Uterus (tissue), 2 donors: ENCODE measurements around the gene PLXNC1.

Experiments
- POLR2A ChIP-seq, 2 donors: fragments of 450-650 bp; IDR thresholded peaks; one replicate each; pipeline ENCODE4 v1.6.1; 2016; ENCODE audit warnings: antibody characterized with exemption in 2 of 2, mild to moderate bottlenecking in 1 of 2, moderate library complexity in 1 of 2
- TF ChIP-seq, protein P1 (sequence below), 4 experiments: fragments of 200-600 bp in 2 of 4; fragments of 450-650 bp in 2 of 4; sonication (generic) in 2 of 4; IDR thresholded peaks; one replicate each; pipeline ENCODE4 v1.5.1; 2016 to 2019; ENCODE audit warnings: antibody characterized with exemption in 4 of 4, mild to moderate bottlenecking in 2 of 4, moderate library complexity in 1 of 4

DNA sequence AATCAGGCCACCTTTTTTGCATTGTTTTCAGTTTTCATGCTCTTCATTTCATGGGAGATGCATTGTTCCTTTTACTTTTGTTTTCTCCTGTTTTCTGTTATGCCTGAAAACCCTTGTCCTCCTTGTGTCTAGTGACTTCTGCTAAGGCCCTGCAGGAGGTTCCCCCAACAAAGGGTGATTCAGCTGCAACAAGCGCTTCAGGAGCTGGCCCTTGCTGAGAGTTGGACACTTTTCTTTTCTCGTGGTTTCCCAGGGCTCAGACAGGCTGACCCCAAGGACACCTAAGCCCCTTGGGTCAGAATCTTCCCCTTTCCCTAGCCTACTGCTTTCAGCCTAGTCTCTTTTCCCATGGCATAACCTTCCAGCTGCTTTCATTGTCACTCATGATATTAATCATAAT, 98.9 kb downstream of the PLXNC1 start:
- TF ChIP-seq, protein P1, sequence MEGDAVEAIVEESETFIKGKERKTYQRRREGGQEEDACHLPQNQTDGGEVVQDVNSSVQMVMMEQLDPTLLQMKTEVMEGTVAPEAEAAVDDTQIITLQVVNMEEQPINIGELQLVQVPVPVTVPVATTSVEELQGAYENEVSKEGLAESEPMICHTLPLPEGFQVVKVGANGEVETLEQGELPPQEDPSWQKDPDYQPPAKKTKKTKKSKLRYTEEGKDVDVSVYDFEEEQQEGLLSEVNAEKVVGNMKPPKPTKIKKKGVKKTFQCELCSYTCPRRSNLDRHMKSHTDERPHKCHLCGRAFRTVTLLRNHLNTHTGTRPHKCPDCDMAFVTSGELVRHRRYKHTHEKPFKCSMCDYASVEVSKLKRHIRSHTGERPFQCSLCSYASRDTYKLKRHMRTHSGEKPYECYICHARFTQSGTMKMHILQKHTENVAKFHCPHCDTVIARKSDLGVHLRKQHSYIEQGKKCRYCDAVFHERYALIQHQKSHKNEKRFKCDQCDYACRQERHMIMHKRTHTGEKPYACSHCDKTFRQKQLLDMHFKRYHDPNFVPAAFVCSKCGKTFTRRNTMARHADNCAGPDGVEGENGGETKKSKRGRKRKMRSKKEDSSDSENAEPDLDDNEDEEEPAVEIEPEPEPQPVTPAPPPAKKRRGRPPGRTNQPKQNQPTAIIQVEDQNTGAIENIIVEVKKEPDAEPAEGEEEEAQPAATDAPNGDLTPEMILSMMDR (IDR thresholded peaks at IDR 0.05), result no peak
- no peak for TF ChIP-seq POLR2A (IDR thresholded peaks at IDR 0.05)
